CD8-positive, alpha-beta memory T cell (primary cell): ENCODE results near the gene RIPOR2. TPM values are rescaled to one million over a fixed set of nuclear protein-coding genes. Genes with fewer than 3 reads are reported as not detected.

Experiments
- CTCF ChIA-PET: fragments of 350-600 bp; sonication (Branson Sonifier 250); formaldehyde crosslinking; loops from one replicate; lab custom pipeline; 2021; ENCODE audit warnings: antibody characterized with exemption; lab: Charles Lee
- POLR2A ChIA-PET: fragments of 350-600 bp; sonication (Branson Sonifier 250); formaldehyde crosslinking; loops from one replicate; lab custom pipeline; 2021; ENCODE audit warnings: antibody characterized with exemption; lab: Charles Lee
- DNase-seq, 5 donors: peaks; one replicate each; pipeline versions ENCODE4 v3.0.0 to v3.0.0-alpha.2; 2020 to 2022; ENCODE audit warnings: mixed read lengths in 1 of 5
- H3K27ac ChIP-seq: one replicate; pipeline ENCODE4 v1.7.0; 2013; ENCODE audit warnings: low read depth, mild to moderate bottlenecking, low read length, moderate library complexity
- H3K27me3 ChIP-seq: 2 replicates; pipeline ENCODE4 v1.7.0; 2013; ENCODE audit warnings: low read length, mild to moderate bottlenecking; ENCODE audit not compliant: insufficient read depth, poor library complexity, severe bottlenecking
- H3K36me3 ChIP-seq: 2 replicates; pipeline ENCODE4 v1.7.0; 2013; ENCODE audit warnings: mild to moderate bottlenecking, low read length, moderate library complexity; ENCODE audit not compliant: insufficient read depth
- H3K4me1 ChIP-seq: 2 replicates; pipeline ENCODE4 v1.7.0; 2013; ENCODE audit warnings: mild to moderate bottlenecking, low read length, moderate library complexity; ENCODE audit not compliant: insufficient read depth
- H3K4me3 ChIP-seq: 2 replicates; pipeline ENCODE4 v1.7.0; 2013; ENCODE audit warnings: mild to moderate bottlenecking, low read length
- H3K9me3 ChIP-seq: 2 replicates; pipeline ENCODE4 v1.7.0; 2013; ENCODE audit warnings: mild to moderate bottlenecking, low read length
- H3K27ac Mint-ChIP-seq, 8 donors: one replicate each; pipeline ENCODE4 v1.8.0; 2020 to 2021; ENCODE audit warnings: mixed read lengths in 8 of 8, mild to moderate bottlenecking in 6 of 8, inconsistent platforms in 3 of 8, moderate library complexity in 3 of 8
- H3K27me3 Mint-ChIP-seq, 2 donors: one replicate each; pipeline ENCODE4 v1.8.0; 2020 to 2021; ENCODE audit warnings: mixed read lengths in 2 of 2, mild to moderate bottlenecking in 1 of 2, moderate library complexity in 1 of 2
- H3K36me3 Mint-ChIP-seq, 3 donors: one replicate each; pipeline ENCODE4 v1.8.0; 2020 to 2021; ENCODE audit warnings: mixed read lengths in 3 of 3, inconsistent platforms in 1 of 3, mild to moderate bottlenecking in 1 of 3
- H3K4me1 Mint-ChIP-seq, 3 donors: one replicate each; pipeline ENCODE4 v1.8.0; 2020 to 2021; ENCODE audit warnings: mixed read lengths in 3 of 3, inconsistent platforms in 1 of 3, mild to moderate bottlenecking in 1 of 3
- H3K4me3 Mint-ChIP-seq, 7 donors: one replicate each; pipeline ENCODE4 v1.8.0; 2020 to 2021; ENCODE audit warnings: mixed read lengths in 7 of 7, mild to moderate bottlenecking in 6 of 7, moderate library complexity in 4 of 7, inconsistent platforms in 2 of 7
- H3K9me3 Mint-ChIP-seq, 5 donors: one replicate each; pipeline ENCODE4 v1.8.0; 2020 to 2022; ENCODE audit warnings: mixed read lengths in 5 of 5, mild to moderate bottlenecking in 3 of 5, moderate library complexity in 2 of 5, inconsistent platforms in 1 of 5
- polyA plus RNA-seq: library from polyadenylated mRNA; unstranded; fragments of 300-500 nt; fragmentation: Illumina TruSeq; gene quantifications from one replicate; pipeline ENCODE4 v1.2.3, GENCODE V29; 2021
- total RNA-seq, 2 experiments: library from RNA; stranded (reverse); gene quantifications; one replicate each; pipeline ENCODE4 v1.2.3, GENCODE V29; 2021

The RIPOR2 gene
- total and polyA plus RNA-seq, 3 experiments from 2014 or later, result 54.4 to 427 (median 58.2) TPM

DNA sequence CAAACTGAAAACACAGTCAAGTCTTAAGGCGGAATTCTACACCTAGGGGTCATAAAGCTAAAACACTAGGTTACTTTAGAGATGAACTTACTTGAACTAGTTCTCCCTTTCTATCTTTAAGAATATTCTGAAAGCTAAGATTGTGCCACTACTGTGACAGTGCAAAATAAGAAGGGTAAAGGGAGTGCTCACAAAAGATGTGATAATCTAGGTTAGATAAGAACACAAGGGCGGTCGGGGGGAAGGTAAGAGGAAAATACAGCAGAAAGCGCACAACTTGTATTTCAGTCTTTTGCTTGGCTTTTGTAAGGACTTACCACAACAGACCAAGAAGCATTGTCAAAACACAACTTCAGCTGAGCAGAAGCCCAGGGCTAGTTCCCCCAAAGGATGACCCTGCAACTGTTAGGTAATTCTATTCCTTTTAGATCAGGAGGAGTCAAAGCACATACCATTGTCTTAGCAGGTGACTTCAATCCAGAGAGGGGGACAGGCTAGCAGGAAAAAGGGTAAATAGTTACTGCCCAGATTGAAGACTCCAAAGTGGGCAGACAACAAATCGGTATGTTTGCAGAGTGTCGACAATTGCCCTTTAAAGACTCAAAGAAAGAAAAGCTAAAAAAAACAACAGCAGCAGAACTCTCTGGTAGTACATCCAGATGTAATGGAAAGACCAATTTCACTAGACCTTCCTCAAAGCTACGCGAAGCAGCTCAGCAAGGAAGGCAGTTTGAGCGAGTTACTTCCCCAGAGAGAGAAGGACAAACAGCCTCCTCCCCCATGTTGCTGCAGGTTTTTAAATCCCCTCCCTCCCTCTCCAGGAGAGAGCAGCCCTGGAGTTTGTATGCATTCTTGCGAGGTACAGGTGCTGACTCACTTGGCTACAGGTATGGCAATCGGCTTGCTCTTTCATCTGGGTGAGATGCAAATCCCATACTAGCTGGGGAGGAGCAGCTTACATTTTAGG is 59.0 kb downstream of the RIPOR2 start:
- Histone ChIP-seq H3K4me1 (peaks cover 53% of the 10 kb centered on the region), H3K9me3 (no peaks in the 10 kb centered on the region), H3K36me3 (peaks cover 55% of the 10 kb centered on the region), H3K4me3 (no peak overlapping the region), H3K27ac (no peak overlapping the region), H3K27me3 (no peaks in the 10 kb centered on the region)
- H3K4me1 Mint-ChIP-seq, result peaks cover 79 to 97% (median 90%) of the 10 kb centered on the region in 3 donors
- ChIA-PET POLR2A (no interaction called here), CTCF (interaction anchor here (2.6 kb wide), 1 partner anchor 57 kb away, joined by 8 read pairs; no protein-coding TSS in a partner anchor)
- peak overlapping the region in 5 of 7 donors; percentile 28 to 66 (median 36) for H3K4me3 Mint-ChIP-seq
- peak overlapping the region; percentile 22 to 87 (median 85) for H3K27ac Mint-ChIP-seq
- DNase-seq, result no peak
- no peaks in the 10 kb centered on the region for H3K27me3 Mint-ChIP-seq
- H3K36me3 Mint-ChIP-seq, result peaks cover 26 to 92% (median 45%) of the 10 kb centered on the region in 3 donors
- H3K9me3 Mint-ChIP-seq, result peaks cover 0 to 8% (median 6%) of the 10 kb centered on the region in 5 donors

DNA sequence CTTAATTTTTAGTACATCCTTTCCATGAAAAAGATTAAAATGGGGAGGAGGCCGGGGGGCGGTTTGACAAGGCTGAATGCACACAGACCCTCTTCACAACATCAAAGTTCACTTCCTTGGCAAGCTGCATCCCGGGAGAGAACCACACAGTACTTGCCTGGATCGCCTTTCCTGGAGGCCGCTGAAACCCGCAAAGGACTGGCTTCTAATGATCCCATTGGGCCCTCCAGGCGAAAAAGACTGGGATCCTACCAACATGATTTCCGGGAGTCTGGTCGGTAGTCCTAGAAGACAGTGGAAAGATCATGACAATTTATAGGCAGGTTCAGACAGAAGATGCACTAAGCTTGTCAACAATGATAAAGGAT is 60.2 kb downstream of the RIPOR2 start:
- CTCF ChIA-PET, result interaction anchor here (2.6 kb wide), 1 partner anchor 58 kb away, joined by 8 read pairs; no protein-coding TSS in a partner anchor
- DNase-seq, result no peak
- Histone ChIP-seq H3K9me3 (no peaks in the 10 kb centered on the region), H3K36me3 (peaks cover 60% of the 10 kb centered on the region), H3K4me1 (peaks cover 52% of the 10 kb centered on the region), H3K27ac (no peak overlapping the region), H3K27me3 (no peaks in the 10 kb centered on the region), H3K4me3 (no peak overlapping the region)
- Mint-ChIP-seq H3K27me3 (no peaks in the 10 kb centered on the region), H3K9me3 (peaks cover 0 to 8% (median 6%) of the 10 kb centered on the region in 5 donors), H3K4me3 (no peak overlapping the region), H3K4me1 (peaks cover 73 to 88% (median 86%) of the 10 kb centered on the region in 3 donors), H3K36me3 (peaks cover 26 to 93% (median 42%) of the 10 kb centered on the region in 3 donors), H3K27ac (peak overlapping the region in 5 of 8 donors; percentile 61 to 93 (median 73))
- POLR2A ChIA-PET, result no interaction called here

DNA sequence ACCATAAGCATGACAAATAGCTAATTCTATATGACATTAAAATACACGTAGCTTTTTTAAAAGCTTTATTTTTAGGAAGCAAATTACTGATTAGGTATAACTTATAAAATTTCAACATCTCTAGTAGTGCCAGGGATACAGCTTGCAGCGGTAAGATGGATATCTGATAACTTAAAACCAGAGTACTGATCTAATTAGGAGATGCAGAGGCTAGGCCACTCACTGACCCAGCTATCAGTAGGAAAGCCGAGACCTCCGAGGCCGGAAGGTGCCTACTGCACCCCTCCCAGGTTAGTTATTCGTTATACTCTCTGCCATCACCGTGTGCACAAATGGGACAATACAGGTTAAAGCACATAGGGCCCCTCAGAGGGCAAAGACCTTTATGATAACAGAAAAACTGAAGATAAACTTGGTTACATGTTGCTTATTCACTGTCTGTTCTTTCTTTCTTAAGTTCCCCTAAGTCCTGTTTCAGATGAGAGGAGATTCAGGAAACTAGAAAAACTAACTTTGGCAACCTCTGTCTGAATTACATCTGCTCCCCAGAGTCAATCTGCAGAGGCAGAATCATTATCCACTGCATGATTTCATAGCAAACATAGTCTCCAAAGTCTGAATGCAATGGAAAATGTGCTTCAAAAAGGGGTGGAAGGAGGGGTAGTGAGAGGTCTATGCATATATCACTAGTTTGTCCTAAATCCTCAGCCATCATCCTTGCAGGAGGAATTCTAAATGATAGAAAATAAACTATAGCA is 60.8 kb downstream of the RIPOR2 start:
- Histone ChIP-seq H3K4me3 (no peak overlapping the region), H3K36me3 (peaks cover 65% of the 10 kb centered on the region), H3K27me3 (no peaks in the 10 kb centered on the region), H3K4me1 (peaks cover 54% of the 10 kb centered on the region), H3K27ac (no peak overlapping the region), H3K9me3 (no peaks in the 10 kb centered on the region)
- Mint-ChIP-seq H3K27me3 (no peaks in the 10 kb centered on the region), H3K27ac (peak overlapping the region in 6 of 8 donors; percentile 12 to 85 (median 60)), H3K36me3 (peaks cover 26 to 96% (median 42%) of the 10 kb centered on the region in 3 donors), H3K4me3 (no peak overlapping the region), H3K4me1 (peaks cover 68 to 82% (median 81%) of the 10 kb centered on the region in 3 donors), H3K9me3 (peaks cover 0 to 8% (median 6%) of the 10 kb centered on the region in 5 donors)
- CTCF ChIA-PET, result interaction anchor here (0.8 to 2.6 kb wide), 5 partner anchors 13 to 152 kb away, joined by 3 to 8 read pairs (median 4); no protein-coding TSS in a partner anchor
- POLR2A ChIA-PET, result no interaction called here
- DNase-seq, result no peak

DNA sequence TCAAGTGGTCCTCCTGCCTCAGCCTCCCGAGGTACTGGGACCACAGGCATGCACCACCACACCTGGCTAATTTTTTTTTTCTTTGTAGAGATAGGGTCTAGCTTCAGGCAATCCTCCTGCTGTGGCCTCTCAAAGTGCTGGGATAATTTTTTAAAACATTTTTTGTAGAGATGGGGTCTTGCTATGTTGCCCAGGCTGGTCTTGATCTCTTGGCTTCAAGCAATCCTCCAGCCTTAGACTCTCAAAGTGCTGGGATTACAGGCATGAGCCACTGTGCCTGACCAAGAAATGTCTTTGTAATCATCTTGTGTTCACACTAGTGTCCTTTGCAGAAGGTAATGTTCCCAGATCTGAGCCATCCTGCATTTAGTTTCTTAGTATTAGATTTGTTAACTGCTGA is 61.6 kb downstream of the RIPOR2 start:
- Mint-ChIP-seq H3K4me3 (no peak overlapping the region), H3K9me3 (peaks cover 0 to 8% (median 4%) of the 10 kb centered on the region in 5 donors), H3K27ac (peak overlapping the region; percentile 38 to 85 (median 57)), H3K36me3 (peaks cover 26 to 94% (median 42%) of the 10 kb centered on the region in 3 donors), H3K27me3 (no peaks in the 10 kb centered on the region), H3K4me1 (peaks cover 60 to 74% (median 73%) of the 10 kb centered on the region in 3 donors)
- H3K36me3 ChIP-seq, result peaks cover 66% of the 10 kb centered on the region
- ChIA-PET CTCF (interaction anchor here (0.8 to 2.9 kb wide), 6 partner anchors 12 to 153 kb away, joined by 3 to 10 read pairs (median 4); no protein-coding TSS in a partner anchor), POLR2A (no interaction called here)
- H3K27ac ChIP-seq, result no peak overlapping the region
- DNase-seq, result no peak
- H3K4me3 ChIP-seq, result no peak overlapping the region
- no peaks in the 10 kb centered on the region for H3K27me3 ChIP-seq
- no peaks in the 10 kb centered on the region for H3K9me3 ChIP-seq
- peaks cover 51% of the 10 kb centered on the region for H3K4me1 ChIP-seq

DNA sequence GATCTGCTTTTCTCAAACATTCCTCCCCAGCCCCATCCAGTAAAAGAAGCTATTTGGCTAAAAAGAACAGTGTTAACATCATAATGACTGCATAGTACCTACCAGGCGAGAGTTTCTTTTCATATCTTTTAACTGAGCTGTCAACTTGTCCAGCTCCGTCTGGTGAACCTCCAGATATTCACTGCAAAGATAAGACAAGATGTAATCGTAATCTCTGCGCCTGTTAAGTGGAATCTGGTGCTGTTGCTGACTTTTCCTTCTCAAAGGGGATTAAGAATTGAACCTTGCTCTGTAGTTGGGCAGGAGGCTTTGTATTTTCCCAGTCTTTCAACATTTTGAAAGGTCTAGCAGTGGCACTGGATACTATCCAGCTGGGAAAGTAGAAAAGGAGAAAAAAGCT is 63.0 kb downstream of the RIPOR2 start:
- DNase-seq, result no peak
- POLR2A ChIA-PET, result interaction anchor here (0.8 to 2.0 kb wide), 2 partner anchors 10 to 145 kb away, joined by 3 to 7 read pairs; no protein-coding TSS in a partner anchor
- Histone ChIP-seq H3K27ac (no peak overlapping the region), H3K4me1 (peaks cover 58% of the 10 kb centered on the region), H3K36me3 (peaks cover 79% of the 10 kb centered on the region), H3K4me3 (no peak overlapping the region), H3K9me3 (no peaks in the 10 kb centered on the region), H3K27me3 (no peaks in the 10 kb centered on the region)
- H3K27me3 Mint-ChIP-seq, result no peaks in the 10 kb centered on the region
- peak overlapping the region in 7 of 8 donors; percentile 9 to 85 (median 73) for H3K27ac Mint-ChIP-seq
- H3K4me1 Mint-ChIP-seq, result peaks cover 62 to 73% (median 72%) of the 10 kb centered on the region in 3 donors
- H3K36me3 Mint-ChIP-seq, result peaks cover 20 to 95% (median 46%) of the 10 kb centered on the region in 3 donors
- peaks cover 0 to 7% (median 1%) of the 10 kb centered on the region in 5 donors for H3K9me3 Mint-ChIP-seq
- CTCF ChIA-PET, result interaction anchor here (1.1 to 3.4 kb wide), 5 partner anchors 9 to 145 kb away, joined by 3 to 13 read pairs (median 10); no protein-coding TSS in a partner anchor
- H3K4me3 Mint-ChIP-seq, result no peak overlapping the region

DNA sequence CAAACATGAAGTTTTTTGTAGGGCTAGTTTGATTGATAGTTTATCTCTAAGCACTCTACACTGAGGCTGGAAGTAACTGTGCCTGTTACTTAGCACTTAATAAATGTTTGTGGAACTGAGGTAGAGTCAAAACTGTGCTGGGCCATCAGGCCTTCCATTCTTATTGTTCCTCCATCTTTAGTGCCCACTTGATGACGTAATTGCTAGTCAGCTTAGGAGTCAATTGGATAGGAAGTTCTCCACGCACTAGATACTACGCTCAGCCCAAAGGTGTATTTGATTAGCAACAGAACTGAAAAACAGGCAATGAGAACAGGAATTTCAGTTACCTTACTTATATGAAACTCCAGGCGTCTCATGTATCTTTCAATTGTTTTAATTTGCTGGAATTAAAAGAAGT is 67.0 kb downstream of the RIPOR2 start:
- no peaks in the 10 kb centered on the region for H3K27me3 ChIP-seq
- no peak overlapping the region for H3K4me3 ChIP-seq
- no peaks in the 10 kb centered on the region for H3K27me3 Mint-ChIP-seq
- H3K9me3 ChIP-seq, result no peaks in the 10 kb centered on the region
- H3K27ac Mint-ChIP-seq, result peak overlapping the region in 7 of 8 donors; percentile 34 to 90 (median 65)
- peaks cover 54 to 73% (median 67%) of the 10 kb centered on the region in 3 donors for H3K4me1 Mint-ChIP-seq
- no peaks in the 10 kb centered on the region for H3K9me3 Mint-ChIP-seq
- peaks cover 81% of the 10 kb centered on the region for H3K36me3 ChIP-seq
- ChIA-PET POLR2A (interaction anchor here (0.6 kb wide), 1 partner anchor 12 kb away, joined by 3 read pairs; no protein-coding TSS in a partner anchor), CTCF (no interaction called here)
- H3K36me3 Mint-ChIP-seq, result peaks cover 4 to 93% (median 33%) of the 10 kb centered on the region in 3 donors
- H3K4me1 ChIP-seq, result peaks cover 71% of the 10 kb centered on the region
- no peak overlapping the region for H3K4me3 Mint-ChIP-seq
- DNase-seq, result no peak
- H3K27ac ChIP-seq, result no peak overlapping the region

DNA sequence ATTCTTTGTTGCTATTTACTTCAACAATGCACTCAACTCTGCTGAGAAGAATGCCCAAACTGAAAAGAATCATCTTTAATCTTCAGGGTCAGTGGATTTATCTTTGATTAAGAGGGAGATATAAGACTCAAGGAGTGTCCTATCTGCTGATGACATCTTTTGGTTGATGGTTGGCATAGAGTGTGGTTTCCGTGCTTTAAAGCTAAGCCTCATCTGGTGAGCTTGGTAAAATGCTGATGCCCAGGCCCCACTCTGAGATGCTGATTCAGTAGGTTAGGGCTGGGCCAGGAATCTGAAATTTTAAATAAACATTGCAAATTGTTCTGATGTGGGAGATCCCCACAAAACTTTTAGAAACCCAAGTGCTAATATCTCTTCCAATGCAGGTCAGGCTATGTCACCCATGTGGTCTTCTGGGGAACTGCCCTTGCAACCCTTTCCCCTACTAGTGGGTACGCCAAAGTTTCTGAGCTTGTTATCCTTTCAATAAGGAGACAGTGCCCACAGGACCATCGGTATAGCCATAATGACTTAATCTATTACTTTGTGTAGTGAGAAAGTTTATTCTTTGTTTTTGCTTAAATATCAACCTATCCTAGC is 68.6 kb downstream of the RIPOR2 start:
- Mint-ChIP-seq H3K27me3 (no peaks in the 10 kb centered on the region), H3K9me3 (no peaks in the 10 kb centered on the region), H3K4me3 (peak overlapping the region in 1 of 7 donors; percentile 32), H3K27ac (peak overlapping the region; percentile 32 to 90 (median 73)), H3K36me3 (peaks cover 9 to 92% (median 31%) of the 10 kb centered on the region in 3 donors), H3K4me1 (peaks cover 58 to 73% (median 66%) of the 10 kb centered on the region in 3 donors)
- POLR2A ChIA-PET, result no interaction called here
- no peak for DNase-seq
- Histone ChIP-seq H3K4me1 (peaks cover 87% of the 10 kb centered on the region), H3K9me3 (no peaks in the 10 kb centered on the region), H3K27me3 (no peaks in the 10 kb centered on the region), H3K27ac (no peak overlapping the region), H3K4me3 (no peak overlapping the region), H3K36me3 (peaks cover 78% of the 10 kb centered on the region)
- CTCF ChIA-PET, result interaction anchor here (1.1 to 3.8 kb wide), 4 partner anchors 11 to 150 kb away, joined by 3 to 13 read pairs (median 10); no protein-coding TSS in a partner anchor
